H9 (cell line): Measurements from ENCODE around the gene TAS2R10. TPM values are rescaled to one million over a fixed set of nuclear protein-coding genes. Genes with fewer than 3 reads are reported as not detected.

ENCODE experiments used
- DNase-seq: peaks from one replicate; pipeline ENCODE4 v3.0.0-alpha.2; 2017
- H2AFZ ChIP-seq: one replicate; pipeline ENCODE4 v1.6.1; 2013; ENCODE audit warnings: mild to moderate bottlenecking, low read length, control low read depth, moderate library complexity
- H2AK5ac ChIP-seq: 2 replicates; pipeline ENCODE4 v1.6.1; 2013; ENCODE audit warnings: low read length, control low read depth, mixed read lengths; ENCODE audit not compliant: insufficient read length
- H2BK120ac ChIP-seq: one replicate; pipeline ENCODE4 v1.6.1; 2013; ENCODE audit warnings: low read depth, mild to moderate bottlenecking, low read length, control low read depth, inconsistent platforms; ENCODE audit not compliant: poor library complexity, severe bottlenecking
- H2BK12ac ChIP-seq: 2 replicates; pipeline ENCODE4 v1.6.1; 2013; ENCODE audit warnings: low read length, control low read depth, mixed read lengths, low read depth; ENCODE audit not compliant: insufficient read length
- H2BK15ac ChIP-seq: 2 replicates; pipeline ENCODE4 v1.6.1; 2013; ENCODE audit warnings: low read depth, low read length, control low read depth
- H2BK20ac ChIP-seq: one replicate; pipeline ENCODE4 v1.6.1; 2013; ENCODE audit warnings: low read depth, mild to moderate bottlenecking, low read length, control low read depth, inconsistent platforms; ENCODE audit not compliant: poor library complexity, severe bottlenecking
- H2BK5ac ChIP-seq: 2 replicates; pipeline ENCODE4 v1.6.1; 2013; ENCODE audit warnings: low read length, control low read depth, mixed read lengths; ENCODE audit not compliant: insufficient read length
- H3K14ac ChIP-seq: 2 replicates; pipeline ENCODE4 v1.6.1; 2013; ENCODE audit warnings: low read length, control low read depth; ENCODE audit not compliant: insufficient read depth
- H3K18ac ChIP-seq: 2 replicates; pipeline ENCODE4 v1.6.1; 2013; ENCODE audit warnings: low read depth, mild to moderate bottlenecking, mixed read lengths, low read length, control low read depth; ENCODE audit not compliant: insufficient read length
- H3K23ac ChIP-seq: 2 replicates; pipeline ENCODE4 v1.6.1; 2013; ENCODE audit warnings: low read length, control low read depth, mixed read lengths, low read depth; ENCODE audit not compliant: insufficient read length
- H3K23me2 ChIP-seq: 2 replicates; pipeline ENCODE4 v1.6.1; 2013; ENCODE audit warnings: low read depth, mild to moderate bottlenecking, mixed read lengths, low read length, control low read depth; ENCODE audit not compliant: insufficient read length, poor library complexity, severe bottlenecking
- H3K27ac ChIP-seq: 2 replicates; pipeline ENCODE4 v1.5.1; 2013; ENCODE audit warnings: low read length, control low read depth, mixed read lengths, low read depth; ENCODE audit not compliant: insufficient read length
- H3K27me3 ChIP-seq: 2 replicates; pipeline ENCODE4 v1.6.1; 2013; ENCODE audit warnings: low read length, control low read depth, inconsistent platforms; ENCODE audit not compliant: insufficient read depth
- H3K4ac ChIP-seq: 2 replicates; pipeline ENCODE4 v1.6.1; 2013; ENCODE audit warnings: low read depth, mild to moderate bottlenecking, control low read depth, inconsistent platforms, low read length, moderate library complexity
- H3K4me1 ChIP-seq: 2 replicates; pipeline ENCODE4 v1.6.1; 2013; ENCODE audit warnings: low read length, control low read depth, inconsistent platforms; ENCODE audit not compliant: insufficient read depth
- H3K4me2 ChIP-seq: 2 replicates; pipeline ENCODE4 v1.6.1; 2013; ENCODE audit warnings: low read length, control low read depth, mixed read lengths; ENCODE audit not compliant: insufficient read length, insufficient read depth
- H3K56ac ChIP-seq: 2 replicates; pipeline ENCODE4 v1.6.1; 2013; ENCODE audit warnings: low read depth, mild to moderate bottlenecking, mixed read lengths, low read length, control low read depth; ENCODE audit not compliant: insufficient read length
- H3K79me1 ChIP-seq: 2 replicates; pipeline ENCODE4 v1.6.1; 2013; ENCODE audit warnings: low read depth, mild to moderate bottlenecking, moderate library complexity, low read length, control low read depth, inconsistent platforms; ENCODE audit not compliant: insufficient read depth, poor library complexity, severe bottlenecking
- H3K79me2 ChIP-seq: 2 replicates; pipeline ENCODE4 v1.6.1; 2013; ENCODE audit warnings: low read length, control low read depth, inconsistent platforms; ENCODE audit not compliant: insufficient read depth
- H3K9ac ChIP-seq: 2 replicates; pipeline ENCODE4 v1.6.1; 2013; ENCODE audit warnings: low read length, control low read depth, mixed read lengths; ENCODE audit not compliant: insufficient read length; ENCODE audit errors: extremely low read depth
- H3K9me3 ChIP-seq: one replicate; pipeline ENCODE4 v1.6.1; 2013; ENCODE audit warnings: low read depth, low read length, inconsistent platforms; ENCODE audit not compliant: control insufficient read depth
- H3T11ph ChIP-seq: one replicate; pipeline ENCODE4 v1.6.1; 2013; ENCODE audit warnings: mild to moderate bottlenecking, low read length, control low read depth, inconsistent platforms
- H4K20me1 ChIP-seq: one replicate; pipeline ENCODE4 v1.6.1; 2013; ENCODE audit not compliant: control insufficient read depth, insufficient read length, insufficient read depth
- H4K5ac ChIP-seq: 2 replicates; pipeline ENCODE4 v1.6.1; 2013; ENCODE audit warnings: low read depth, mild to moderate bottlenecking, mixed read lengths, low read length, control low read depth; ENCODE audit not compliant: insufficient read length
- H4K8ac ChIP-seq: replicated peaks from 2 replicates; pipeline ENCODE4 v1.6.1; 2013; ENCODE audit warnings: low read length, control low read depth, mixed read lengths, low read depth; ENCODE audit not compliant: insufficient read length
- H4K91ac ChIP-seq: 2 replicates; pipeline ENCODE4 v1.6.1; 2013; ENCODE audit warnings: low read depth, mild to moderate bottlenecking, moderate library complexity, mixed read lengths, low read length, control low read depth; ENCODE audit not compliant: insufficient read length
- H3K27ac Mint-ChIP-seq, 3 experiments: 2 replicates in 2 of 3; 3 replicates in 1 of 3; pipeline ENCODE4 v1.8.0; 2020 to 2021; ENCODE audit warnings: mixed read lengths in 3 of 3, mild to moderate bottlenecking in 1 of 3, moderate library complexity in 1 of 3
- H3K27me3 Mint-ChIP-seq: 2 replicates; pipeline ENCODE4 v1.8.0; 2021; ENCODE audit warnings: low read depth, mild to moderate bottlenecking, moderate library complexity, mixed read lengths
- H3K36me3 Mint-ChIP-seq, 3 experiments: 2 replicates in 2 of 3; 3 replicates in 1 of 3; pipeline ENCODE4 v1.8.0; 2020 to 2021; ENCODE audit warnings: low read depth in 3 of 3, mixed read lengths in 3 of 3; ENCODE audit not compliant: insufficient read depth in 1 of 3
- H3K4me1 Mint-ChIP-seq, 2 experiments: 2 replicates each; pipeline ENCODE4 v1.8.0; 2020; ENCODE audit warnings: mixed read lengths in 2 of 2
- H3K4me3 Mint-ChIP-seq, 2 experiments: 2 replicates in 1 of 2; 3 replicates in 1 of 2; pipeline ENCODE4 v1.8.0; 2020 to 2021; ENCODE audit warnings: mild to moderate bottlenecking in 2 of 2, mixed read lengths in 2 of 2, moderate library complexity in 1 of 2
- H3K9me3 Mint-ChIP-seq, 2 experiments: 2 replicates in 1 of 2; 3 replicates in 1 of 2; pipeline ENCODE4 v1.8.0; 2020; ENCODE audit warnings: mild to moderate bottlenecking in 2 of 2, mixed read lengths in 2 of 2, moderate library complexity in 1 of 2
- WGBS: extraction: QIAGEN DNeasy Blood & Tissue Kit; methylation state at CpG from one replicate; pipeline ENCODE4 v1.1.7; 2013; ENCODE audit warnings: missing lambda C conversion rate, low lambda C conversion rate, mixed read lengths; ENCODE audit not compliant: insufficient read length; ENCODE audit errors: extremely low coverage; 5-methylcytosine and 5-hydroxymethylcytosine counted together
- total RNA-seq: library from RNA; stranded (reverse); gene quantifications from 2 replicates; pipeline ENCODE4 v1.2.1, GENCODE V29; 2021
- TF ChIP-seq, protein P1 (sequence below): fragments of 200-600 bp; sonication (generic); conservative IDR thresholded peaks from 3 replicates; pipeline ENCODE4 v1.8.0; 2021; ENCODE audit warnings: antibody characterized with exemption, mild to moderate bottlenecking

TAS2R10 gene
- total RNA-seq, 1 experiment from 2014 or later: 0.22 TPM

DNA sequence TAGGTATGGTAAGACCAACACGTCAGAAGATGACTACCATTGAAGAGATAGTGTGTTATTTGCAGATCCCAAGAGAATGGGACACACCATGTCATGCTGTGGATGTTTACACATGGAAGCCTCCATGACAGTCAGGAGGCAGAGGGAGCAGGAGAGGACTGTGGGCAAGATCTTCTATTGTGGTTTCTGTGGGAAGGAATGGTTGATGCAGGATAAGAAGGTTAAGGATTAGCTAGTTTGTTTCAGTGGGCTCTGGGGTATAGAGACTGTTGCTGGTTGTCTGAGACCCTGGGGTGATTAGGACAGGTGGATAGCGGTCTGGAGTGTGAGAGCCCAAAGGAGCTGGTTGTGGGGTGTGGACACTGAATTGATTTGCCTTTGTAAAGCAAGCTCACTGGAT lies 47.1 kb downstream of the TAS2R10 start:
- Mint-ChIP-seq H3K4me1 (peaks cover 4% of the 10 kb centered on the region in 2 experiments; a peak in 3 of 4 replicates), H3K4me3 (no peak overlapping the region), H3K27ac (no peak overlapping the region), H3K9me3 (no peaks in the 10 kb centered on the region), H3K36me3 (no peaks in the 10 kb centered on the region), H3K27me3 (peaks cover 2% of the 10 kb centered on the region)
- no peak overlapping the region for H3K23ac ChIP-seq
- H2AK5ac ChIP-seq: no peak overlapping the region
- no peak overlapping the region for H3K27ac ChIP-seq
- no peak overlapping the region for H3T11ph ChIP-seq
- no peak overlapping the region for H2BK12ac ChIP-seq
- no peak overlapping the region for H2BK5ac ChIP-seq
- H3K4me1 ChIP-seq: no peaks in the 10 kb centered on the region
- WGBS: no CpG with 5 or more reads among the region's 2 CpGs
- no peak overlapping the region for H2BK15ac ChIP-seq
- no peak overlapping the region for H3K4me2 ChIP-seq
- no peak overlapping the region for H4K5ac ChIP-seq
- no peak overlapping the region for H3K14ac ChIP-seq
- no peaks in the 10 kb centered on the region for H3K79me1 ChIP-seq
- no peak overlapping the region for H3K56ac ChIP-seq
- no peaks in the 10 kb centered on the region for H3K9me3 ChIP-seq
- no peak overlapping the region for H3K4ac ChIP-seq
- H3K79me2 ChIP-seq: no peaks in the 10 kb centered on the region
- no peaks in the 10 kb centered on the region for H3K23me2 ChIP-seq
- no peaks in the 10 kb centered on the region for H3K27me3 ChIP-seq
- H3K18ac ChIP-seq: no peak overlapping the region
- TF ChIP-seq, protein P1, sequence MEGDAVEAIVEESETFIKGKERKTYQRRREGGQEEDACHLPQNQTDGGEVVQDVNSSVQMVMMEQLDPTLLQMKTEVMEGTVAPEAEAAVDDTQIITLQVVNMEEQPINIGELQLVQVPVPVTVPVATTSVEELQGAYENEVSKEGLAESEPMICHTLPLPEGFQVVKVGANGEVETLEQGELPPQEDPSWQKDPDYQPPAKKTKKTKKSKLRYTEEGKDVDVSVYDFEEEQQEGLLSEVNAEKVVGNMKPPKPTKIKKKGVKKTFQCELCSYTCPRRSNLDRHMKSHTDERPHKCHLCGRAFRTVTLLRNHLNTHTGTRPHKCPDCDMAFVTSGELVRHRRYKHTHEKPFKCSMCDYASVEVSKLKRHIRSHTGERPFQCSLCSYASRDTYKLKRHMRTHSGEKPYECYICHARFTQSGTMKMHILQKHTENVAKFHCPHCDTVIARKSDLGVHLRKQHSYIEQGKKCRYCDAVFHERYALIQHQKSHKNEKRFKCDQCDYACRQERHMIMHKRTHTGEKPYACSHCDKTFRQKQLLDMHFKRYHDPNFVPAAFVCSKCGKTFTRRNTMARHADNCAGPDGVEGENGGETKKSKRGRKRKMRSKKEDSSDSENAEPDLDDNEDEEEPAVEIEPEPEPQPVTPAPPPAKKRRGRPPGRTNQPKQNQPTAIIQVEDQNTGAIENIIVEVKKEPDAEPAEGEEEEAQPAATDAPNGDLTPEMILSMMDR: no peak
- H4K91ac ChIP-seq: no peak overlapping the region
- no peak overlapping the region for H3K9ac ChIP-seq
- no peak overlapping the region for H2BK120ac ChIP-seq
- H2AFZ ChIP-seq: no peak overlapping the region
- H4K20me1 ChIP-seq: no peaks in the 10 kb centered on the region
- no peak overlapping the region for H2BK20ac ChIP-seq
- DNase-seq: no peak
- H4K8ac ChIP-seq: no peak overlapping the region

Other genes starting within 250 kb of the TAS2R10 start
- 64.5 and 66.6 TPM in 2 replicates for gene MAGOHB, start 212.7 kb downstream of the TAS2R10 start, total RNA-seq
- 0.37 and 0.57 TPM in 2 replicates for gene STYK1, start 152.3 kb downstream of the TAS2R10 start, total RNA-seq
- 343 and 350 TPM in 2 replicates for gene YBX3, start 103.0 kb downstream of the TAS2R10 start, total RNA-seq
- not detected in 2 replicates for gene TAS2R7, start 23.7 kb downstream of the TAS2R10 start, total RNA-seq
- not detected in 2 replicates for gene TAS2R8, start 19.1 kb downstream of the TAS2R10 start, total RNA-seq
- gene TAS2R9, start 16.2 kb downstream of the TAS2R10 start, total RNA-seq: not detected in 2 replicates
- gene PRR4, start 23.1 kb upstream of the TAS2R10 start, total RNA-seq: 1.9 and 4.3 TPM in 2 replicates
- gene PRH1, start 57.9 kb upstream of the TAS2R10 start, total RNA-seq: 14.9 and 15.8 TPM in 2 replicates
- 0.50 and 0.75 TPM in 2 replicates for gene TAS2R13, start 83.2 kb upstream of the TAS2R10 start, total RNA-seq
- not detected in 2 replicates for gene PRH2, start 102.9 kb upstream of the TAS2R10 start, total RNA-seq
- 1.9 and 2.1 TPM in 2 replicates for gene TAS2R14, start 112.9 kb upstream of the TAS2R10 start, total RNA-seq
- 0.66 and 0.77 TPM in 2 replicates for gene TAS2R50, start 160.6 kb upstream of the TAS2R10 start, total RNA-seq
- 0.88 and 1.3 TPM in 2 replicates for gene TAS2R20, start 171.9 kb upstream of the TAS2R10 start, total RNA-seq
- 1.7 and 2.6 TPM in 2 replicates for gene TAS2R19, start 196.3 kb upstream of the TAS2R10 start, total RNA-seq
- 1.7 and 2.3 TPM in 2 replicates for gene TAS2R31, start 205.0 kb upstream of the TAS2R10 start, total RNA-seq
- 0.88 and 1.2 TPM in 2 replicates for gene TAS2R46, start 235.9 kb upstream of the TAS2R10 start, total RNA-seq